DMS 273 (cell line): ENCODE measurements around the gene SIGLEC7.

Experiments
- DNase-seq: peaks from one replicate; lab custom pipeline; 2025; ENCODE audit not compliant: unreplicated experiment; lab: John Stamatoyannopoulos, UW

SIGLEC7 gene

GRCh38 chr19:51166846-51167490, 24.9 kb downstream of the SIGLEC7 start:
- DNase-seq: no peak

DNA sequence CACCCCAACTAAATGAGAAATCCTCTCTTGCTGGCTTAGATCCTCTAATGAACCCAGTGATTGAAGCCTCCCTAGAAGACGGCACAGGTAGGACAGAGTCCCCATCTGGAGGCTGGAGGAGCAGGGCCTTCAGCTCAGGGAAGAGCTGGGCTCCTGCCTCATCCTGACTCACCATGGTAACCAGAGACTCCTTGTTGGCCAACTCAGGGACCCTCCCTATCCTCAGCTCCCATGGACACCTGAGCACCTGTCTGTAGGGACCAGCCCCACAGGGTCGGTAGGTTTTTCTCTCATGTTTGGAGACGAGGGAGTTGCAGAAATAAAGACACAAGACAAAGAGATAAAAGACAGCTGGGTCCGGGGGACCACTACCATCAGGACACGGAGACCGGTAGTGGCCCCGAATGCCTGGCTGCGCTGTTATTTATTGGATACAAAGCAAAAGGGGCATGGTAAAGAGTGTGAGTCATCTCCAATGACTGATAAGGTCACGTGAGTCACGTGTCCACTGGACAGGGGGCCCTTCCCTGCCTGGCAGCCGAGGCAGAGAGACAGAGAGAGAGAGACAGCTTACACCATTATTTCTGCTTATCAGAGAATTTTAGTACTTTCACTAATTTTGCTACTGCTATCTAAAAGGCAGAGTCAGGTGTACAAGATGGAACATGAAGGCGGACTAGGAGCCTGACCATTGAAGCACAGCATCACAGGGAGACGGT, 26.6 kb downstream of the SIGLEC7 start:
- no peak for DNase-seq

- DNase-seq: peak; percentile 82
Measured at GRCh38 chr19:51169283-51169918, 27.3 kb downstream of the SIGLEC7 start.

- DNase-seq: no peak
Measured at GRCh38 chr19:51172223-51172622, 30.1 kb downstream of the SIGLEC7 start.

DNA sequence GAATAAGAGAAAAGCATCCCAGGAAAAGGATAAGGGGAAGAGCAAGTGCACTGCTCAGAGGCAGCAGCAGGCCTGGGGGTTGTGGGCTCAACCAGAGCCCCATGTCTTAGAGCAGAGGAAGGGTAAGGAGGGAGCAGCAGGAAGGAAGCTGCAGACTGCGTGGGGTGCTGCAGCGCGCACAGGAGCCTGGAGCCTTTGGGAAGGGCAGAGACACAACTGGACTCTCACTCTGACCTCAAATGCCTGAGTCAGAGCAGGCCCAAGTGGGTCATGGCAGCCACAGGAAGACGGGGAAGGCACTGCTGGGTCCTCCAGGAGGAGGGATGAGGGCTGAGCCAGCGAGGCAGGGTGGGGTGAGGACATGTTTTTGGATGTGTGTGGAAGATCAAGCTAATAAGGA, 31.6 kb downstream of the SIGLEC7 start:
- DNase-seq: no peak

DNA sequence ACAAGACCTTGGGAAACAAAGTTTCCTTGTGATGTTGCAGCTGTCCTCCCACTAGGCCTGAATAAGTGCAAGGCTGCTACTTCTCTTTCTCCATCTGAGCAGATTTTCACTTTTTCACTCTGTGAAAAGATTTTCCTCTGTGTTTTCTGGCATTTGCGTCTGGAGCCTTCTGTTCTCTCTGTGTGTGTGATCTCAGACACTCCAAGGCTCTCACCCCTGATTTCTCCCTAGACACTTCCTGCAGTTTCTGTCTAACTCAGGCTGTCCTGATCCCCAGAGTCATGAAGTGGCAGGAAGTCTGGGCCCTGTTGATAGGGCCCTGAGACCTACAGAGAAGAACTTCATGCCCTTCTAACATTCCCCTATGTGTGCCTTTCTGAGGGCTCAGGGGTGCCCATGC, 37.2 kb downstream of the SIGLEC7 start:
- DNase-seq: no peak

DNA sequence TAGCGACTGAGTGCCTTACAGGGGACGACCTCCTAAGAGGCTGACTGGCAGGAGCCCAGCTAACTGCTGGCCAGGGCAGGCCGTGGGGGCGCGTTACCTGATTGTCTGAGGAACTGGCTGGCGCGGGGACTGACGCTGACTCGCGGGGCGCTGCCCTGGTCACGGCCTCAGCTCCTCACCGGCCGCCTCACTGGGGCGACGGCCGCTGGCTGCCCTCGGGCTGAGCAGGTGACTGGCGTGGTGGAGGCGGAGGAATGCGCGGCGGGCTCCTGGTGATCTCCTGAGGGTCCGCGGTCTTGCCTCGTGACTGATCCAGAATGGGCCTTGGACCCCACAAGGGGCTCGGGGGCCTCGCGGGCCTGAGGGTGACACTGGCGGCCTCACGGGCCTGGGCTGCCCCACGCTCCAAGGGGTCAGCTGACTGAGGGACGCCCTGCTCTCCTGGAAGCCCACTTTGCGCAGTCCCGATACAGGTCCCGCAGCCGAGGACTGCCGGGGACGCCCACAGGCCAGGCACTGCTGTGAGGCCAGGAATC, 39.3 kb downstream of the SIGLEC7 start:
- DNase-seq: no peak

DNA sequence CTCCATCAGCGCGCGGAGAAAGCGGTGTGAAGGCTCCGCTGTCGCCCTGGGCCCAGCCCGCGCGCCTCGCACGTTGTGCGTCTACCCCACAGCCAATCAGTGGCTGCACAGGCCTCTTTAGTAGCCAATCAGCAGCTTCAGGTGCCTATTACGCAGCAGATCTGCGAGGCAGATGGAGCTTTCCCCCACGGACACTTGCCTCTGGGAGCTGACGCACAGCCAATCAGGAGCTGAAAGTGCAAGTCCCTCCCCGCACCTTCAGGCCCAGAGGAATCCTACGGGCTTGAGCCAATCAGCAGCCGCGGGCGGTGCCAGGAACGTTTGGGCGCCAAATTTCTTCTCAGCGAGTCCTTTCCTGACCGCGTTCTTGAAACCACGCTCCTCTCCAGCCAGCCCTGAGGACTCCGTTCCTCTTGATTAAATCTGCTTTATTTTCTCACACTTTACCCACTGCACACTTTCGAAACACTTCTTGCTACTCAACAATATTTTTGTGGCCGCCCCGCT, 39.9 kb downstream of the SIGLEC7 start:
- peak; percentile 44 for DNase-seq

GRCh38 chr19:51183629-51184028, 41.5 kb downstream of the SIGLEC7 start:
- no peak for DNase-seq

GRCh38 chr19:51185069-51185867, 43.2 kb downstream of the SIGLEC7 start:
- DNase-seq: no peak

DNA sequence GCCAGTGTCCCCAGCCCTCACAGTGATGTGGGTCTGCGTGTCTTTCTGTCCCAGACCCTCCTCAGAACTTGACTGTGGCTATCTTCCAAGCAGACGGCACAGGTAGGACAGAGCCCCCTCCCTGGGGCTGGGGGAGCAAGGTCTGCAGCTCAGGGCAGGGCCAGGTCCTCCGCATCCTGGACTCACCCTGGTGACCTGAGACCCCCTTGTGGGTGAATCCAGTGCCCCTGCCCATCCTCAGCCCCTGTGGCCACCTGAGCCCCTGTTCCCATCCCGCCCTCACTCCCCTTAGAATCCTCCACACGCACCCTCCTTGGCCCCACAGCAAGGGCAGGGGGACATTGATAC, 43.7 kb downstream of the SIGLEC7 start:
- no peak for DNase-seq

DNA sequence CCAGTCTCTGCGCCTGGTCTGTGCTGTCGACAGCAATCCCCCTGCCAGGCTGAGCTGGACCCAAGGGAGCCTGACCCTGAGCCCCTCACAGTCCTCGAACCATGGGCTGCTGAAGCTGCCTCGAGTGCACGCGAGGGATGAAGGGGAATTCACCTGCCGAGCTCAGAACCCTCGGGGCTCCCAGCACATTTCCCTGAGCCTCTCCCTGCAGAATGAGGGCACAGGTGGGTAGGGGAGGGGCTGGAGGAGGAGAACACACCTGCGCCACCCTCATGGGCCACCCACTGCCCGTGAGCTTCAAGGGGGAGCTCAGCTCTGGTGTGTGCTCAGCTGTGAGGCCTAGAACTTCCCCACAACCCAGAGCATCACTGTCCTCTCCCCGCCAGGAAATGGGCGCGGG, 44.2 kb downstream of the SIGLEC7 start:
- no peak for DNase-seq

DNA sequence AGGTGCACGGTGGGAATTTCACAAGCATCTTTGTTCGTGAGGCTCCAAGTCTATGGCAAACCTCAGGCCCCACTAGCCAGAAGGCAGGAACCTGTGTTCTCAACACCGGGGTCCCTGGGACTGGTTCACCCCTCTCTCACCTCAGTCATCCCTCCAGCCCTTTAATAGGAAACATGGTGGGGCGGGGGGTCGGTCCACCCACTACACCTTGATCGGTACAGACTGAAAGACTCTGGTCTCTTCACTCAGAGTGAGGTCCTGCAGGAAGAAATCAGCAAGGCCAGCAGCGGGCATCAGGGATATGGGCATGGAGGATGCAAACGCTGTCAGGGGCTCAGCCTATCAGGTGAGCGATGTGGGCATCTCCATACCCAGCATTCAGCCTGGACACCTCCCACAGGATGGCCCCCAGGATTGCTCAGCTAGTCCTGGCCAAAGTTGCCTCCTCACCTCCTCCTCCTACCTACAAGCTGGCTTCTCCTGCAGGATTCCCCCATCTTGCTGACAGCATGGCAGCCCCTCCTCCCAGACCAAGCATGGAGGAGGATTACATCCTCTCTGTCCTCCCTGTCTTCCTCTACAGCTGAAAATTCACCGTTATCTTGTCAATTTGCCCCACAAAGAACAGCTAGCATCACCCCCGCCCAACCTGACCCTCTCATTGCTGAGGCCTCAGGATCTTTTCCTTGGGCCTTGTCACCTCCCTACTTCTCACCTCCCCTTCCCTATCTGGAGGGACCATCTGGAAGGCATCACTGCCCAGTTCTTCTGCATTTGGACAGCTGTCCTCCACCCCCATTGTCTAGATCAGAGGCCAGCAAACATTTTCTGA, 45.5 kb downstream of the SIGLEC7 start:
- peak; percentile 19 for DNase-seq

GRCh38 chr19:51188227-51188559, 46.1 kb downstream of the SIGLEC7 start:
- DNase-seq: no peak

- DNase-seq: no peak
Measured at GRCh38 chr19:51192689-51193088, 50.6 kb downstream of the SIGLEC7 start.

DNA sequence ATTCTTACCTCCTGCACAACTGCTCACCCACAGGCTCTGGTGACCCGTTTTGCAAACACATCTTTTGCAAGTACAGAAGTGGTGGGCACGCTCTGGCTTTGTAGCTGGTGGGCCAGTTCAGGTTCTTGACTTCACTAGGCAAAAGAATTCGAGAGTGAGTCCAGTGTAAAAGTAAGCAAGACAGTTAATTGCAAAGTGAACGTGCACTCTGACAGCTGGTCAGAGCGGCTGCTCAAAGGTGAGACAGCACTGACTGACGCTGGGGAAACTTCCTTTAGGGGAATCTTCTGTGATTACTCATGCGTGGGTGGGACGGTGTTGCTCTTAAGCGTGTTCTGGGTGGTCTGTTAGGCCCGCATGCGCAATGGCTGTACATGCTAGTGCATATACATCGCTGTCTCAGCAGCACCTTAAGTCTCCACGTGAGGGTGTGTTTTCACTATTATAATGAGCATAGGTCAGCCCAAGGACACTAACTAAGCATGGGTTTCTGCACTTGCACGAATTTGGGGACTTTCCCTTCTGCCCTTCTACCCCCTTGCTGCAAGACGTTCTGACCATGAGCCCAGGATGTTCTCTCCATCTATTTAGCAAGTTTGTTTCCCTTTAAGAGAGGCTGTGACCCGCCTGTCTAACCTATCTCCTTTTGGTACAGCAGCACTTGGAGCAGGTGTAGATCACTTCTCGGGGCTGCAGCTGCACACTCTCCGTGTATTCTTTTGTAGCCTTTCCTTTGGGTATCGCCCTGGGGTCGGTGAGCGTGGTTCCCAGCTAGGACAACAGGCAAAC, 52.6 kb downstream of the SIGLEC7 start:
- no peak for DNase-seq

DNA sequence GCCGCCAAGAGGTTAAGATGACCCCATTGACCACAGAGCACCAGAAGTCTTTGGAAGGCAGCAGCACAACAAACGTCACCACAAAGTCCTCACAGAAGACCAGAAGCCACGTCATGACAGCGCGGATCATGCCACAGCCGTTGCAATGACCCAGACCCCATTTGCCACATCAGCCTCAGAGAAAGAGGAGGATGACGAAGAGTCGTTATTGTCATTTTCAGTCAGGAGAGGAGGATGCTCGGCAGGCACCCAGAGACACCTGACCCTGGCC, 53.1 kb downstream of the SIGLEC7 start:
- DNase-seq: no peak

DNA sequence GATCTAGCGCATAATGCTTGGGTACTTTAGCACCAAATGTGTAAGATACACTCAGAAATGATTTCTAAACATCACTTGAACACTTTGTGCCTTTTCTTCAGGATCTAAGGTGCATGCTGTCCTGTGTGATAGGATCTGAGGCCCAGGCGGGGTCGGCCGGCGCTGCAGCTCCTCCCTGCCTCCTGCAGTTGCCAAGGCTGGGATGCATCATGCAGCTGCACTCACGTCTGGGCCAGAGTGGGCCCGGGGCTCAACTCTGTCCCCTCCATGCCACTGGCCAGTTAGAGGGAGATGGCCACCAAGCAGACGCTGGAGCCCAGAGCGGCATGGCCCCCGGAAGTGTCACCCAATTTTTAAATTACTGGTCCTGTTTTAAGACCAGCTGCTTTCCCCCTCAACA, 53.5 kb downstream of the SIGLEC7 start:
- DNase-seq: no peak

GRCh38 chr19:51196181-51196580, 54.1 kb downstream of the SIGLEC7 start:
- DNase-seq: no peak

GRCh38 chr19:51198641-51199040, 56.5 kb downstream of the SIGLEC7 start:
- no peak for DNase-seq
